Measurements from ENCODE around the gene CYP3A7. TPM values are rescaled to one million over a fixed set of nuclear protein-coding genes. Genes with fewer than 3 reads are reported as not detected.
A peak's percentile ranks its signal among the peaks of the same experiment; 100 is the strongest.

CYP3A7 gene
- polyA plus RNA-seq, 2 of the 4 experiments (the other 2 are of a cell fraction) = 0.14 to 0.16 TPM

GRCh38 chr7:99694912-99695304, 40.1 kb downstream of the CYP3A7 start:
- Histone ChIP-seq H3K27ac (peak overlapping the region; percentile 26 to 32; a peak in 3 of 6 replicates), H3K4me3 (no peak overlapping the region), H3K9me3 (no peaks in the 10 kb centered on the region), H3K4me2 (peak overlapping the region; percentile 45), H3K4me1 (peaks cover 44% of the 10 kb centered on the region)
- TF ChIP-seq FOXS1 (CRISPR knock-in tag; IDR thresholded peaks at IDR 0.05) (no peak), TP53 (CRISPR knock-in tag; IDR thresholded peaks at IDR 0.05) (no peak), CEBPB (IDR thresholded peaks at IDR 0.05) (no peak), MYC (IDR thresholded peaks at IDR 0.05; ENCODE audit: borderline replicate concordance, low read length) (no peak), FOSB (CRISPR knock-in tag; IDR thresholded peaks at IDR 0.05) (no peak), SMC3 (IDR thresholded peaks at IDR 0.05) (no peak), JUN (IDR thresholded peaks at IDR 0.05) (no peak), CBX2 (IDR thresholded peaks at IDR 0.05; ENCODE audit: borderline replicate concordance, low read depth) (no peak), MAFK (IDR thresholded peaks at IDR 0.05; ENCODE audit: partially characterized antibody) (no peak), RARB (CRISPR knock-in tag; IDR thresholded peaks at IDR 0.05) (no peak), BHLHE40 (IDR thresholded peaks at IDR 0.05; ENCODE audit: low read depth, low read length) (no peak), SREBF2 (IDR thresholded peaks at IDR 0.05) (no peak), HOXB13 (CRISPR knock-in tag; IDR thresholded peaks at IDR 0.05; ENCODE audit: low read depth) (no peak), JUNB (IDR thresholded peaks at IDR 0.05) (no peak), EHF (CRISPR knock-in tag; IDR thresholded peaks at IDR 0.05) (no peak), NFE2L2 (conservative IDR thresholded peaks at IDR 0.05; ENCODE audit: low read length) (no peak)
- TF ChIP-seq, protein P1, sequence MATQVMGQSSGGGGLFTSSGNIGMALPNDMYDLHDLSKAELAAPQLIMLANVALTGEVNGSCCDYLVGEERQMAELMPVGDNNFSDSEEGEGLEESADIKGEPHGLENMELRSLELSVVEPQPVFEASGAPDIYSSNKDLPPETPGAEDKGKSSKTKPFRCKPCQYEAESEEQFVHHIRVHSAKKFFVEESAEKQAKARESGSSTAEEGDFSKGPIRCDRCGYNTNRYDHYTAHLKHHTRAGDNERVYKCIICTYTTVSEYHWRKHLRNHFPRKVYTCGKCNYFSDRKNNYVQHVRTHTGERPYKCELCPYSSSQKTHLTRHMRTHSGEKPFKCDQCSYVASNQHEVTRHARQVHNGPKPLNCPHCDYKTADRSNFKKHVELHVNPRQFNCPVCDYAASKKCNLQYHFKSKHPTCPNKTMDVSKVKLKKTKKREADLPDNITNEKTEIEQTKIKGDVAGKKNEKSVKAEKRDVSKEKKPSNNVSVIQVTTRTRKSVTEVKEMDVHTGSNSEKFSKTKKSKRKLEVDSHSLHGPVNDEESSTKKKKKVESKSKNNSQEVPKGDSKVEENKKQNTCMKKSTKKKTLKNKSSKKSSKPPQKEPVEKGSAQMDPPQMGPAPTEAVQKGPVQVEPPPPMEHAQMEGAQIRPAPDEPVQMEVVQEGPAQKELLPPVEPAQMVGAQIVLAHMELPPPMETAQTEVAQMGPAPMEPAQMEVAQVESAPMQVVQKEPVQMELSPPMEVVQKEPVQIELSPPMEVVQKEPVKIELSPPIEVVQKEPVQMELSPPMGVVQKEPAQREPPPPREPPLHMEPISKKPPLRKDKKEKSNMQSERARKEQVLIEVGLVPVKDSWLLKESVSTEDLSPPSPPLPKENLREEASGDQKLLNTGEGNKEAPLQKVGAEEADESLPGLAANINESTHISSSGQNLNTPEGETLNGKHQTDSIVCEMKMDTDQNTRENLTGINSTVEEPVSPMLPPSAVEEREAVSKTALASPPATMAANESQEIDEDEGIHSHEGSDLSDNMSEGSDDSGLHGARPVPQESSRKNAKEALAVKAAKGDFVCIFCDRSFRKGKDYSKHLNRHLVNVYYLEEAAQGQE (IDR thresholded peaks at IDR 0.05) = no peak
- TF ChIP-seq, protein P2, sequence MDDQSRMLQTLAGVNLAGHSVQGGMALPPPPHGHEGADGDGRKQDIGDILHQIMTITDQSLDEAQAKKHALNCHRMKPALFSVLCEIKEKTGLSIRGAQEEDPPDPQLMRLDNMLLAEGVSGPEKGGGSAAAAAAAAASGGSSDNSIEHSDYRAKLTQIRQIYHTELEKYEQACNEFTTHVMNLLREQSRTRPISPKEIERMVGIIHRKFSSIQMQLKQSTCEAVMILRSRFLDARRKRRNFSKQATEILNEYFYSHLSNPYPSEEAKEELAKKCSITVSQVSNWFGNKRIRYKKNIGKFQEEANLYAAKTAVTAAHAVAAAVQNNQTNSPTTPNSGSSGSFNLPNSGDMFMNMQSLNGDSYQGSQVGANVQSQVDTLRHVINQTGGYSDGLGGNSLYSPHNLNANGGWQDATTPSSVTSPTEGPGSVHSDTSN (IDR thresholded peaks at IDR 0.05) = no peak
- TF ChIP-seq, protein P3, sequence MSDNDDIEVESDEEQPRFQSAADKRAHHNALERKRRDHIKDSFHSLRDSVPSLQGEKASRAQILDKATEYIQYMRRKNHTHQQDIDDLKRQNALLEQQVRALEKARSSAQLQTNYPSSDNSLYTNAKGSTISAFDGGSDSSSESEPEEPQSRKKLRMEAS (IDR thresholded peaks at IDR 0.05) = no peak
- TF ChIP-seq, protein P4, sequence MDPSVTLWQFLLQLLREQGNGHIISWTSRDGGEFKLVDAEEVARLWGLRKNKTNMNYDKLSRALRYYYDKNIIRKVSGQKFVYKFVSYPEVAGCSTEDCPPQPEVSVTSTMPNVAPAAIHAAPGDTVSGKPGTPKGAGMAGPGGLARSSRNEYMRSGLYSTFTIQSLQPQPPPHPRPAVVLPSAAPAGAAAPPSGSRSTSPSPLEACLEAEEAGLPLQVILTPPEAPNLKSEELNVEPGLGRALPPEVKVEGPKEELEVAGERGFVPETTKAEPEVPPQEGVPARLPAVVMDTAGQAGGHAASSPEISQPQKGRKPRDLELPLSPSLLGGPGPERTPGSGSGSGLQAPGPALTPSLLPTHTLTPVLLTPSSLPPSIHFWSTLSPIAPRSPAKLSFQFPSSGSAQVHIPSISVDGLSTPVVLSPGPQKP (IDR thresholded peaks at IDR 0.05; ENCODE audit: low read depth, low read length) = no peak
- ChIA-PET POLR2A (interaction anchor here (0.9 kb wide), 1 partner anchor 225 kb away, joined by 3 read pairs; the partner anchor contains the start of gene TRIM4), CTCF (interaction anchor here (0.7 to 1.0 kb wide), 2 partner anchors 18 to 29 kb away, joined by 3 read pairs; no protein-coding TSS in a partner anchor)
- DNase-seq (ENCODE audit: low read depth in 1 of 2, low spot score in 1 of 2) (no peak), ATAC-seq (no peak), FAIRE-seq (no peak)
- WGBS (ENCODE audit: missing lambda C conversion rate) = 55% methylated on average over 1 of the region's 1 CpG

DNA sequence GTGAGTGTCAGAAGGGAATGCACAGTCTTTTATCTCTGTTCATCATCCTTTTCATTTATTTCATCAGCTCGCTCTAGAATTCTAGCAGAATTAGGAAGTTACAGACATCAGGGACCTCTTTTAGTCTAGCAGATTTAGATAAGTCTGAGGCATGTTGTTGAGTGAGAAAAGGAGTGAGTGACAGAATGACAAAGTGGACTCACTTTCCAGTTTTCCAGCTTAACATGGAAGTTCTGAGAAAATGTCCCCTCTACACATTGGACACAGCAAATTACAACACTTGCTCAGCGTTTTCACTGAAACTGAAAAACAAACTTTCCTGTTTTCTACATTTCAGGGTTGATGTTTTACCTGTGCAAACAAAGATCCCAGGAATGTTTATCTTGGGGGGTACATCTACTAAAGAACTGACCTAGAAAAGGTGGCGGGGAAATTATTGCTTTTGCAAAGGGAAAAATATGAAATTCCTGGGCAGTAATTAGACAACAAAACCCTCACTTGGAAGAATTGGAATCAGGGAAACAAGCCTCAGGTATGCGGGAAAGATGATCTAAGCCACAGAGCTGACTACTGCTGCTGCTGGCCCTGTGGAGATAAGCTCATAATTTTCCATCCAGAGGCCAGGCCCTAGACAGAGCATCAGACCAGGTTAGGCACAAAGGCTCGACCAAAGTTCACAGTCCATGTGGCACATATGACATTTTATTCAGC, 40.6 kb downstream of the CYP3A7 start:
- Histone ChIP-seq H3K27ac (peak overlapping the region; percentile 26 to 60; a peak in 4 of 6 replicates), H3K4me2 (peak overlapping the region; percentile 45), H3K9me3 (no peaks in the 10 kb centered on the region), H3K4me3 (no peak overlapping the region), H3K4me1 (peaks cover 38% of the 10 kb centered on the region)
- ChIA-PET POLR2A (interaction anchor here (0.9 kb wide), 1 partner anchor 225 kb away, joined by 3 read pairs; the partner anchor contains the start of gene TRIM4), CTCF (interaction anchor here (1.0 kb wide), 1 partner anchor 28 kb away, joined by 3 read pairs; no protein-coding TSS in a partner anchor)
- DNase-seq (ENCODE audit: low read depth in 1 of 2, low spot score in 1 of 2) (no peak), ATAC-seq (no peak), FAIRE-seq (no peak)
- WGBS (ENCODE audit: missing lambda C conversion rate) = 40% methylated on average over 5 of the region's 5 CpGs
- TF ChIP-seq RCOR1 (IDR thresholded peaks at IDR 0.05; ENCODE audit: low read depth, low read length) (no peak), HOXB5 (CRISPR knock-in tag; IDR thresholded peaks at IDR 0.05) (no peak), MAFK (IDR thresholded peaks at IDR 0.05; ENCODE audit: partially characterized antibody) (no peak)
- TF ChIP-seq, protein P5, sequence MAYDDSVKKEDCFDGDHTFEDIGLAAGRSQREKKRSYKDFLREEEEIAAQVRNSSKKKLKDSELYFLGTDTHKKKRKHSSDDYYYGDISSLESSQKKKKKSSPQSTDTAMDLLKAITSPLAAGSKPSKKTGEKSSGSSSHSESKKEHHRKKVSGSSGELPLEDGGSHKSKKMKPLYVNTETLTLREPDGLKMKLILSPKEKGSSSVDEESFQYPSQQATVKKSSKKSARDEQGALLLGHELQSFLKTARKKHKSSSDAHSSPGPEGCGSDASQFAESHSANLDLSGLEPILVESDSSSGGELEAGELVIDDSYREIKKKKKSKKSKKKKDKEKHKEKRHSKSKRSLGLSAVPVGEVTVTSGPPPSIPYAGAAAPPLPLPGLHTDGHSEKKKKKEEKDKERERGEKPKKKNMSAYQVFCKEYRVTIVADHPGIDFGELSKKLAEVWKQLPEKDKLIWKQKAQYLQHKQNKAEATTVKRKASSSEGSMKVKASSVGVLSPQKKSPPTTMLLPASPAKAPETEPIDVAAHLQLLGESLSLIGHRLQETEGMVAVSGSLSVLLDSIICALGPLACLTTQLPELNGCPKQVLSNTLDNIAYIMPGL (CRISPR knock-in tag; IDR thresholded peaks at IDR 0.05; ENCODE audit: borderline replicate concordance) = no peak
- TF ChIP-seq, protein P2 (IDR thresholded peaks at IDR 0.05) = no peak

Data from A549 (cell line).